GM23338 (cell line): ENCODE results near the gene TACSTD2.

Source experiments
- CTCF ChIP-seq, 2 experiments: fragments of 200-600 bp in 1 of 2; sonication (generic) in 1 of 2; conservative IDR thresholded peaks; 2 replicates each; pipeline versions ENCODE4 v1.5.1 to v1.6.1; 2016 to 2017; ENCODE audit warnings: antibody characterized with exemption in 2 of 2, low read depth in 2 of 2, mild to moderate bottlenecking in 2 of 2, moderate library complexity in 1 of 2
- POLR2AphosphoS5 ChIP-seq: IDR thresholded peaks from 2 replicates; pipeline ENCODE4 v1.6.1; 2016; ENCODE audit warnings: antibody characterized with exemption, low read depth
- REST ChIP-seq: IDR thresholded peaks from one replicate; pipeline ENCODE4 v1.6.1; 2018; ENCODE audit warnings: antibody characterized with exemption; ENCODE audit not compliant: unreplicated experiment

GRCh38 chr1:58570817-58571216 lies 6.2 kb downstream of the TACSTD2 start:
- no peak for TF ChIP-seq CTCF (conservative IDR thresholded peaks at IDR 0.05; ENCODE audit: low read depth in 2 of 2)
- TF ChIP-seq REST = no peak
- TF ChIP-seq POLR2AphosphoS5 = no peak
